MM.1S (cell line): ENCODE measurements around the gene EPHA7.

Source experiments
- CTCF ChIP-seq: fragments of 300-600 bp; sonication (generic); IDR thresholded peaks from 2 replicates; pipeline ENCODE4 v1.5.1; 2016; ENCODE audit warnings: antibody characterized with exemption, low read length, mixed read lengths
- EZH2phosphoT487 ChIP-seq: fragments of 300-600 bp; sonication (generic); IDR thresholded peaks from 2 replicates; pipeline ENCODE4 v1.6.1; 2018; ENCODE audit warnings: antibody characterized with exemption, low read length

GRCh38 chr6:93304505-93304904, 114.9 kb downstream of the EPHA7 start:
- TF ChIP-seq CTCF (no peak), EZH2phosphoT487 (no peak)
